Pancreas (tissue), 10 donors: Measurements from ENCODE around the gene PAPOLG. TPM values are rescaled to one million over a fixed set of nuclear protein-coding genes. Genes with fewer than 3 reads are reported as not detected.
A peak's percentile ranks its signal among the peaks of the same experiment; 100 is the strongest.

ENCODE experiments used
- ATAC-seq, 4 donors: fragments of 200-7000 bp; cut with Tn5 transposase; one replicate each; pipeline versions ENCODE4 v1.8.0 to v1.9.1; 2020; ENCODE audit warnings: mild to moderate bottlenecking in 4 of 4, moderate library complexity in 4 of 4
- DNase-seq, 6 donors: peaks; one replicate each; pipeline ENCODE4 v3.0.0-alpha.2; 2020
- FAIRE-seq: peaks from 2 replicates; lab custom pipeline; 2012; peaks lifted over from hg19 to GRCh38; lab: Jason Lieb, UNC
- H3K27ac ChIP-seq, 4 donors: fragments of 200-600 bp; sonication (generic); 1 replicate in 3 of 4; 2 replicates in 1 of 4; pipeline versions ENCODE4 v1.5.0 to v1.8.0; 2020
- H3K27me3 ChIP-seq, 4 donors: fragments of 200-600 bp; one replicate each; pipeline ENCODE4 v1.8.0; 2021
- H3K36me3 ChIP-seq, 3 donors: fragments of 200-600 bp; sonication (generic) in 1 of 3; one replicate each; pipeline versions ENCODE4 v1.5.0 to v1.8.0; 2020 to 2021
- H3K4me1 ChIP-seq, 3 donors: fragments of 200-600 bp; one replicate each; pipeline ENCODE4 v1.8.0; 2021
- H3K4me3 ChIP-seq, 4 donors: fragments of 200-600 bp; sonication (generic) in 2 of 4; one replicate each; pipeline versions ENCODE4 v1.5.0 to v1.8.0; 2020 to 2021
- H3K9me3 ChIP-seq, 4 donors: fragments of 200-600 bp; one replicate each; pipeline ENCODE4 v1.8.0; 2021
- WGBS, 2 donors: extraction: QIAGEN DNeasy Blood & Tissue Kit; methylation state at CpG; one replicate each; pipeline ENCODE4 v1.1.7; 2013; 5-methylcytosine and 5-hydroxymethylcytosine counted together
- intact Hi-C, 3 donors: fragments of 100-400 bp; cut with DNase I; formaldehyde crosslinking; loops; one replicate each; pipeline versions ENCODE4 v1.11.1 to v1.14.2; 2022
- polyA plus RNA-seq, 2 donors: library from polyadenylated mRNA; stranded (reverse); fragments of 200-250 nt; gene quantifications; one replicate each; pipeline ENCODE4 v1.2.3, GENCODE V29; 2013
- total RNA-seq, 6 donors: library from RNA; stranded (reverse); fragmentation: NEBNext Ultra II Directional in 4 of 6; extraction: Animal tissue kit (Norgen Biotek cat#: 25700) in 4 of 6; gene quantifications; one replicate each; pipeline versions ENCODE4 v1.2.1 to v1.2.4, GENCODE V29; 2021 to 2023
- TF ChIP-seq, protein P1 (sequence below), 4 donors: fragments of 200-600 bp; sonication (generic) in 3 of 4; IDR thresholded peaks; one replicate each; pipeline versions ENCODE4 v1.5.0 to v1.8.0; 2021; ENCODE audit warnings: antibody characterized with exemption in 4 of 4
- donor health status: healthy with polysubstance abuse.
- donor health status: DM: no; HTN: no; CAD: no; lungs with moderate emphysema.
- donor health status: DM: no; HTN: no; CAD: no.
- donor health status: control.
- donor health status: control.
- donor health status: Bipolar disorder and iron deficiency.
- donor health status: DM: yes; HTN: yes; CAD: no.
- donor health status: DM: no; HTN: no; CAD: no.
- donor health status: DM: no; HTN: no; CAD: no.
- donor health status: DM: yes; HTN: yes; CAD: no.

Gene PAPOLG
- total and polyA plus RNA-seq, 8 donors, result 2.2 to 8.7 (median 3.7) TPM

DNA sequence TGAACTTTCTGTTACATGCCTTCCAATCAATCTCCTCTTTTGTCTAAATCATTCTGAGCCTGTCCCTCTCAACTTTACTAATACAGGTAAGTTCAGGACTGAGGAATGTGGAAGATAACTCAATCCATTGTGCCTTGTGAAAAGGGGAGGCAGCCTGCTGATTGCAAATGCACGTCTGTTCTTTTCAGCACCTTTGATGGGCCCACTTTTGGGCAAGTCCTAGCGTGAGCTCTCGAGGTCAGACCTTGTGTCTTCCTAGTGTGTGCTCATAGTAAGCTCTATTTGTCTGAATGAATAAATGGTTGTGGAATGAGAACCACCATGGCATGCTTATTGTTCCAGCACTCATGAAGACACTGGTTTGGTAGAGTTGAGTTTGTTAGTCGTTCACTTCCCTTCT is 74.9 kb downstream of the PAPOLG start:
- 75 to 77% methylated on average over 4 of the region's 4 CpGs for WGBS, 2 donors
- intact Hi-C loops, result no loop called here
- ATAC-seq, result no peak
- H3K9me3 ChIP-seq, result no peaks in the 10 kb centered on the region
- TF ChIP-seq, protein P1, sequence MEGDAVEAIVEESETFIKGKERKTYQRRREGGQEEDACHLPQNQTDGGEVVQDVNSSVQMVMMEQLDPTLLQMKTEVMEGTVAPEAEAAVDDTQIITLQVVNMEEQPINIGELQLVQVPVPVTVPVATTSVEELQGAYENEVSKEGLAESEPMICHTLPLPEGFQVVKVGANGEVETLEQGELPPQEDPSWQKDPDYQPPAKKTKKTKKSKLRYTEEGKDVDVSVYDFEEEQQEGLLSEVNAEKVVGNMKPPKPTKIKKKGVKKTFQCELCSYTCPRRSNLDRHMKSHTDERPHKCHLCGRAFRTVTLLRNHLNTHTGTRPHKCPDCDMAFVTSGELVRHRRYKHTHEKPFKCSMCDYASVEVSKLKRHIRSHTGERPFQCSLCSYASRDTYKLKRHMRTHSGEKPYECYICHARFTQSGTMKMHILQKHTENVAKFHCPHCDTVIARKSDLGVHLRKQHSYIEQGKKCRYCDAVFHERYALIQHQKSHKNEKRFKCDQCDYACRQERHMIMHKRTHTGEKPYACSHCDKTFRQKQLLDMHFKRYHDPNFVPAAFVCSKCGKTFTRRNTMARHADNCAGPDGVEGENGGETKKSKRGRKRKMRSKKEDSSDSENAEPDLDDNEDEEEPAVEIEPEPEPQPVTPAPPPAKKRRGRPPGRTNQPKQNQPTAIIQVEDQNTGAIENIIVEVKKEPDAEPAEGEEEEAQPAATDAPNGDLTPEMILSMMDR (IDR thresholded peaks at IDR 0.05), result no peak
- H3K4me1 ChIP-seq, result no peaks in the 10 kb centered on the region
- no peak for DNase-seq
- no peaks in the 10 kb centered on the region for H3K36me3 ChIP-seq
- H3K27ac ChIP-seq, result no peak overlapping the region
- H3K27me3 ChIP-seq, result no peaks in the 10 kb centered on the region
- H3K4me3 ChIP-seq, result no peak overlapping the region
- FAIRE-seq, result no peak

DNA sequence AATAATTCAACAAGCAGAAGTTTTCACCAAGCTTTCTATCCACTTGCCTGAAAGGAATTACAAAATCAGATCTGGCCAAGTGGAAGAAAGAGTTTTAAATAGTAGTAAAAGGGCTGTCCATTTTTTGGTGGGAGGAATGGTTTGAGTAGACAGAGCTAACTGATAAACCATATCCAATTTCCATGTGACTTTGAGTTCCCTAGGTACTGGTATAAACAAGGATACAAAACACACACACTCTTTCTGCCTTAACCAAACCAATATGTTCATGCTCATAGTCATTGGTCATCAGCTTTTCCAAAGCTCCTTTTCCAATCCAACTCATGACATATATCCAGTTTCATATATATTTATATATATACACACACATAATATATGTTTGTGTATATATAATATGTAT is 75.9 kb downstream of the PAPOLG start:
- ATAC-seq (no peak), FAIRE-seq (no peak), DNase-seq (no peak)
- no peak overlapping the region for H3K4me3 ChIP-seq
- H3K27me3 ChIP-seq, result no peaks in the 10 kb centered on the region
- no peak overlapping the region for H3K27ac ChIP-seq
- H3K36me3 ChIP-seq, result no peaks in the 10 kb centered on the region
- TF ChIP-seq, protein P1 (IDR thresholded peaks at IDR 0.05), result no peak
- intact Hi-C loops, result no loop called here
- no peaks in the 10 kb centered on the region for H3K9me3 ChIP-seq
- H3K4me1 ChIP-seq, result no peaks in the 10 kb centered on the region

DNA sequence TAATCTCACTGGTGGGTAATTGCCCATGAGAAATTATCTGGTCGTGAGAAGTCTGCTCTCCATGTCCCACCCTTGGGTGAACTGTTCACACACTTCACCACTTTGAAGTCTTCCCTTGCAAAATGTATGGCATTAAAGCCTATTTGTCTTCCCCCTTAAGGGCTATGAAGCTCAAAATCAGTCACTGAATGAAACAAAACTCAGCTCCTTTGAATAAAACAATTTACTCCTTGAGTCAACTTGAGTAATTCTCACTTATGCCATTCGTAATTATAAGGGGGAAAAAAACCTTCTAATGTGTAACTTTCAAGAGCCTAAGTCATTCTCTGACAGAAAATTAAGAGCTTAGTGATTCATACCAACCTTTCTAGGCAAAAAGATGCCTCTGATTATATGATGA is 76.6 kb downstream of the PAPOLG start:
- intact Hi-C loops, result no loop called here
- ATAC-seq, result no peak

DNA sequence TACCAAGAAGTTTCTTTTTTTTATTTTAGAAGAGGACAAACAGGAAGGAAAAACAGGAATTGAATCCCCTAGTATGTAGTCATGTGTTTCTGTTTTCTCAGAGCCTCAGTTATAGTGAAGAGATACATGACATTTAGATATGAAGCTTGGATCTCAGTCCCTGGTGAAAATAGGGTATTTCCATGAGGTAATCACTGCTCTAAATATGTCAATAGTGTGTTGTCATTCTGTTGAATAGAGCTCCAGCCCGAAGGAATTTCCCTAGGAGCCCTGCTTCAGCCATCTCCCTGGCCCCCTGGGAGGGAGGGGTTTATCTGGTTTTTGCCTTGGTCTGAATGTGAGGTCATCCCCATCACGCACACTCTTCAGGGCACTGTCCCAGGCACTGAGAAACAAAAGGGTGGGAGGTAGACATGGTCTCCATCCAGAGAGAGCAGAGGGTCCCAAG is 78.2 kb downstream of the PAPOLG start:
- no peaks in the 10 kb centered on the region for H3K36me3 ChIP-seq

More for the DNA sequence above, 76.6 kb downstream of the PAPOLG start:
- Histone ChIP-seq H3K9me3 (no peaks in the 10 kb centered on the region), H3K4me1 (no peaks in the 10 kb centered on the region), H3K36me3 (no peaks in the 10 kb centered on the region), H3K4me3 (no peak overlapping the region), H3K27ac (no peak overlapping the region), H3K27me3 (no peaks in the 10 kb centered on the region)
- FAIRE-seq (no peak), DNase-seq (no peak)
- 28 to 48% methylated on average over 2 of the region's 2 CpGs for WGBS, 2 donors
- TF ChIP-seq, protein P1 (IDR thresholded peaks at IDR 0.05), result no peak

DNA sequence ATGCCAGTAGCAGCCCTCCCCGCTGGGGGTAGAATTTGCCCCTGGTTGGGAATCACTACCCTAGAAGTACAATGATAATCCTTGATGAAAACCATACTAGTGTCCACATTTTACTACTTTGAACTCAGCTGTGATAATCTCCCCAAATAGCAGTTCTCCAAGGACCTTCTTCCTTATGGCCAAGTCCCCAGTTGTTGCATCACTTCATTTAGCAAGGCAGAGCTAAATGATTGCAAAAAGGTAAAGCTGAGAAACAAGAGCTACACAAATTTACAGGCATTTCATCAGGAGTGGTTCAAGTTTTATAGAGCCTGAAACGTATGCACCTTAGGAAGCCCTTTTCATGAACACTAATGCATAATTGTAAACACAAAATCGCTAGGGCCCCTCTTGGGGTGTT is 80.4 kb downstream of the PAPOLG start:
- no peaks in the 10 kb centered on the region for H3K9me3 ChIP-seq
- H3K4me1 ChIP-seq, result no peaks in the 10 kb centered on the region
- FAIRE-seq, result no peak
- intact Hi-C loops, result no loop called here
- H3K4me3 ChIP-seq, result no peak overlapping the region
- H3K36me3 ChIP-seq, result no peaks in the 10 kb centered on the region
- WGBS, 2 donors, result 72 to 73% methylated on average over 3 of the region's 3 CpGs
- DNase-seq, result no peak
- no peaks in the 10 kb centered on the region for H3K27me3 ChIP-seq
- TF ChIP-seq, protein P1 (IDR thresholded peaks at IDR 0.05), result no peak
- no peak overlapping the region for H3K27ac ChIP-seq
- no peak for ATAC-seq

More for the DNA sequence above, 78.2 kb downstream of the PAPOLG start:
- TF ChIP-seq, protein P1 (IDR thresholded peaks at IDR 0.05), result no peak
- no peak for DNase-seq
- no peaks in the 10 kb centered on the region for H3K9me3 ChIP-seq
- FAIRE-seq, result no peak
- 36 to 39% methylated on average over 2 of the region's 2 CpGs for WGBS, 2 donors
- H3K4me1 ChIP-seq, result no peaks in the 10 kb centered on the region
- H3K27ac ChIP-seq, result peak overlapping the region in 1 of 4 donors; percentile 0
- H3K27me3 ChIP-seq, result no peaks in the 10 kb centered on the region
- intact Hi-C loops, result no loop called here
- no peak overlapping the region for H3K4me3 ChIP-seq
- ATAC-seq, result peak in 1 of 4 donors; percentile 70
